NCI-H524 (cell line): Measurements from ENCODE around the gene ELMO2.

ENCODE experiments used
- DNase-seq, 2 experiments: peaks; one replicate each; lab custom pipeline; 2025; lab: John Stamatoyannopoulos, UW

Gene ELMO2

DNA sequence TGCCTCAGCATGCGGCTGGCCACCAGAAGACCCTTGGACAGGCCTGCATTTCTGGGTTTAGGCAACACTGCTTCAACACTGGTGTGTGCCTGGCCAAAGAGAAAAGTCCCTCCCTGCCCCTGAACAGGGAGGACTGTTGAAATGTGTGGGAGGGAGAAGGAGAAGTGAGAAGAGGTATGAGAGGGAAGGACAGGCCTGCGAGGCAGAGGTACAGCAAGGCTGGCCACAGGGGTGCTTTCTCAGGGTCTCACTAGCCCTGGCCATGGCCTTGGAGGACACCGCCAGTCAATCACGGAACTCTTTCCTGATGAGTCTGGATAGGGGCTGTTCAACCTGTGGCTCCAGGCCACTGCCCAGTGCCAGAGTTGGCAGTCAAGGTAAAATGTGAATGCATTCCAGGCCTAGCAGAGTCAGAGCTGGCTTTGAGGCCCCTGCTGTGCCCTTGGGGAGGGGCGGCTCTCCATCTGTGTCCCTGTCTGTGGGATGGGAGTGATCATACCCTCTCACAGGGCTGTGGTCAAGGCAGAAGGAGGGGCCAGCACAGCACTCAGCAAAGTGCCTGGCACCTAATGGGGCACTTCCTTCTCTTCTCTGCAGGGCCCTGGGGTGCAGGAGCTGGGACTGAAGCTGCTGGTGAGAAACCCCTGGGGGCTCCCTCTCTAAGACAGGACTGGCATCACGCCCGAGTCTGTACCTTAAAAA lies 54.9 kb downstream of the ELMO2 start:
- DNase-seq = no peak

DNA sequence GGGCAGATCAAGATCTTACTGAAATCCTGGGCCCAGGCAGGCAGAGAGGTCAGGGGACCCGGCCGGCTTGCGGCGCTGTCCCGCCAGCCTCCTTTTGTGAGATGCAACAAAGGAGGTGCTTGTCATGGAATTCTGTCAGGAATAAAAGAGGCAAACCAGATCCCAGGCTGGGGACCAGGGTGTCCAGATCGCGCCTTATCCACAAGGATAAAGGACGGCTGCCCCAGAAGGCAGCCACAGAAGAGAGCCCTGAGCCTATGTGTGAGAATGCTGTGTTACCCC lies 55.5 kb downstream of the ELMO2 start:
- DNase-seq = no peak

DNA sequence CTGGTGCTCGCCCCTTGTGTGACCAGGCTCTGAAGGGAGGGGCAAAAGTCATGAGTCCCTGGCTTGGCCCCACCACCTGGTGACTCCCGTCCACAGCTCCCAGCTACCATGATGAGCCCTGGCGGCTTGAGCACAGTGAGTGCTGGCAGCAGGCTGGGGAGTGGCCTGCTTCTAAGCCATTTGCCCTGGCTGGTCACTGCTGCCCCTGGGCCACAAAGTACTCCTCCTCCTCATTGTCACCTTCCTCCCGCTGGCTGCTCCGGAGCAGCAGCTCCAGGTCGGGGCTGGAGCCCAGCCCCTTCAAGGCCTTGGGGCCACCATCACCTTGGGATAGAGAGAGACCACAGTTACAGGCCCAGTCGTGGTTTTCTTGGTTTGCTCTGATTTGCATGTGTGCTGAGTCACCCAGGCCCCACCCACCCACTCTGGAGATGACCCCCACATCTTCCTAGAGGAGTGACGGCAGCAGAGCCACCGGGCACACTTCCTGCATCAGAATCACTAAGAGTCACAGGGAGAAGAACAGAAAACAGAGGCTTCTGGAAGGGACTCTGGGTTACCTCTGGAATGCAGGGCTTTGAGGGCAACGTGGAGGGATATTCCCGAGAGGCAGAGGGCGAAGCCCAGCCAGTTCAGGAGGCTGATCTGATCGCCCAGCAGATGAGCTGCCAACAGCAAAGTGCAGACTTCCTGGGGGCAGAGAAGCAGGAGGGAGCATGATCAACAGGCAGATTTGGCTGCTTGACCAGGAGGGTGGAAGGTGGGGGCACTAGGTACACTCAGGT lies 56.0 kb downstream of the ELMO2 start:
- no peak for DNase-seq

DNA sequence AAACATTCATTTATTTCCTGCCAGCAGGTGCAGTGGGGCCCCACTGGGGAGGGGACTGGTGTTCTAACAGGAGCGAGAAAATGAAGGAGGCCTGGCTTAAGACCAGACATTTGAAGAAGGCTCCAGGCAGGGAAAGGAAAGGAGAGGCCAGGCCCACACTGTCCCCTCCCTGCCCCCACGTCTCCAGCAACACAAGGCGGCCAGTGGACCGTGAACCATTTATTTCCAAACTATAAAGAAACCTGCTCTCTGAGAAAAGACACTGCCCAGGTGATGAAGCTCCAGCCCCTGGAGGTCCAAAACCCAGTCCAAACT lies 56.7 kb downstream of the ELMO2 start:
- DNase-seq = no peak

DNA sequence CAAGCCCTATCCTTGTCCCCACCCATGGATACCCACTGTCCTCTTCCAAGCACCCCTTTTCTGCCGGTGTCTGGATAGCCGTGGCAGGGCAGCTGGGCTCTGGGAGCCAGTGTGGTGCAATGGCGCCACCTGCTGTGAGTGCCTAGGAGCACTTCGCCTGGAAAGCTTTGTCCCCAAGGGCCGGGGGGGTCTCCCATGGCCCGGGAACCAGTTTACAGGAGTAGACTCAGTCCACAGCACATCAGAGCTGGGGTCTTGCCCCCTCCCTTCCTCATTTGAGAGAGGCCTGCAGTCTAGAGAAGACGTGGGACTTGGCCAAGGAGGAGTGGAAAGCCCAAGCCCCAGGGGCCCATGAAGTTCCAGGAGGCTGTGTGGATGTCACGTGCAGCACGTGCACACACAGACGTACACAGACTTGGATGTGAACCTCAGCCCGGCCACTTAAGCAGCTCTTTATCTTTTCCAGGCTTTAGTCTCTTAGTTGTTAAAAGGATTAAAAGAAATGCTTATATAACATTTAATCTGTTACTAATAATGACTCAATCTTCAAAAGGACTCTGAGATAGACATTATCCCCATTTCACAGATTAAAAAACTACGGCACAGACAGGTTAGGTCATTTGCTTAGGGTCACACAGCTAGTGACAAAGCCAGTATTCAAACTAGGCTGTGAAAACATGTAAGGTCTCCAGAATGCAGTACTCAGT lies 57.2 kb downstream of the ELMO2 start:
- peak; percentile 62 to 76 for DNase-seq

DNA sequence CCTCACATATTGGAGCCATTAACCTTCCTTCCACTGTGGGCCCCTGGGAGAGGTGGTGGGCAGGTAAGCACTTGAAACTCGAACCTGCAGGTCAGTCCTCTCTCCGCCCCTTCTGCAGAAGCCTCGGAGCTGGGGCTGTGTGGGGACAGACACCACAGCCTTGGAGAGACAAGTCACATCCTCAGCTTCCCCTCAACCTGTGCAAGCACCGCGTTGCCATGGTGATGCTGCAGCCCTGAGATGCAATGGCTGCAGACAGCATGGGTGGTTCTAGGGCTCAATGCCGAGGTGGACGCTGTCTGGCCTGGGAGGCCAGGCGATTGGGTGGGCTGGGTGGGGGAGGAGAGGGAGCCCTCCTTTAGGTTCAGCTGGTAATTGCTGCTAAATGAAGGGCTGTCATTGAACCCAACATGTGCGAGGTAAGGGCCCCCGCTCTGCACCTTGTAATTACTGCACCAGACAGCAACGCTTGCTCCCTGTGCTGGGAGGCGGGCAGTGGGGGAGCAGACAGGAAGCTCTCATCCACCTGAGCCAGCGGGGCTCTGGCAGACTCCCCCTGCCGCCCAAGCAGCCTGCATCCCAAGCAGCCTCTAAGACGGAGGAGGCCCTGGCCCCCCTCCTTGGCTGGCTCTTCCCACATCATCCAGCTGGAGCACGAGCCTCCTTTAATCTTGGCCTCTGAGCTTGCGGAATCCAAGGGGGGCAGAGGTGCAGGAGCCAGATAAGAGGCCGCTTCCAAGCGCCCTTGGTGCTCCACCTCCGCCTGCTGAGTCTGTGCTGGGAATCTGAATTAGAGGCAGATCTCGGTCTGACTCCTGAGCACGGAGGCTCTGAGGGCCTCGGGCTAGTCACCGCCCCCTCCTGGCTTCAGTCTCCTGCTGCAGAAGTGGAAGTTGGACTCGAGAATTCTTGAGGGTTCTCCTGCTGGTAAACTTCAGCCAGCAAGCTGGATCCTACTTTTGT lies 58.3 kb downstream of the ELMO2 start:
- peak; percentile 74 for DNase-seq

DNA sequence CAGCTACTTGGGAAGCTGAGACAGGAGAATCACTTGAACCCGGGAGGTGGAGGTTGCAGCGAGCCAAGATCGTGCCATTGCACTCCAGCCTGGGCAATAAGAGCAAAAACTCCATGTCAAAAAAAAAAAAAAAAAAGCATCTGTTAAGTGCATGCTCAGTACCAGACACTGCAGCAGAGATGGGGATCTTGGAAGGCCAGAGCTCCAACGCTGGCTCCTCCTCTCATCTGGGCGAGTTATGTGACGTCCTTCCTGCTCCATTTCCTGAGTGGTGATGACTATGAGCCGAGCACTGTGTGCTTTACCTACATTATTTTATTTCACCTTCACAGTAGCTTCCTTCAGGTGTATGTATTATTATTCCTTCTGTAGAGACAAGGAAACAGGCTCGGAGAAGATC lies 59.6 kb downstream of the ELMO2 start:
- DNase-seq = no peak

DNA sequence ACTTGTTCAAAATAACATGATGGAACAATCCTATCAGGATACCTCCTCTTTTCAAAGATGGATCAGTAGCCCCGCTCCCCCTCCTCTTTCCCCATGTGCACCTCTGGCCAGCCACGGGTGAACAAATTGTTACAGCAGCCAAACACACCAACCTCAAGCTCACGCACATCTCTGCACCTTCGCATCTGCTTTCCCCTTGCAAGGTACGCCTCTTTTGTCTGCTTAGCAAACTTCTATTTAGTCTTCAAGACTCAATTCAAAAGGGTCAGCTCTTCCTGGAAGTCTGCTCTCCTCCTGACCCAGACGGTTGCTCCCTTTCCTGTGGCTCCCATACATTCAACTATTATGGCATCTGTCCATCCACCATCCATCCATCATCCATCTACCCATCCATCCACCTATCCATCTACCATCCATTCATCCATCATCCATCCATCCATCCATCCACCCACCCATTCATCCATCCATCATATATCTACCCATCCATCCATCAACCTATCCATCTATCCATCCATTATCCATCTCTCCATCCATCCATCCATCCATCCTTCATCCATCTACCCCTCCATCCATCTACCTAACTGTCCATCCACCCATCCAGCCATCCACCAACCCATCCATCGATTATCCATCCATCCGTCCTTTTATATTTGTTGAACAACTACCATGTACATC lies 61.8 kb downstream of the ELMO2 start:
- DNase-seq = no peak

DNA sequence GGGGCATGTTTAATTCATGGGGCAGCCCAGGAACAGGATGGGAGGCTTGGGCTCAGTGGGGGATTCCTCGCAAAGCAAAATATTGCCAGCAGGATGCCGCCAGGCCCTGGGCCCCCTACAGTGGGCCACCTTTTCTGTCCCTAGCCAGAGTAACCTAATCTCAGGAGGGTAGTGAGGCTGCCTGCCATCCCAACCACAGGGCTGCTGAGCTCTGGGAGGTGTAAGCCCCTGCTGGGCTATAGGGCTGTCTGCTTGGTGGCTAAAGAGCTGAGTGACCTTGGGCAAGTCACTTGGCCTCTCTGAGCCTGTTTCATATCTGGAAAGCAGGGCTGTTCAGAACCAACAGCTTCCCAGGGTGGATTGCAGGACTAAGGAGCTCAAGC lies 62.4 kb downstream of the ELMO2 start:
- DNase-seq = no peak

DNA sequence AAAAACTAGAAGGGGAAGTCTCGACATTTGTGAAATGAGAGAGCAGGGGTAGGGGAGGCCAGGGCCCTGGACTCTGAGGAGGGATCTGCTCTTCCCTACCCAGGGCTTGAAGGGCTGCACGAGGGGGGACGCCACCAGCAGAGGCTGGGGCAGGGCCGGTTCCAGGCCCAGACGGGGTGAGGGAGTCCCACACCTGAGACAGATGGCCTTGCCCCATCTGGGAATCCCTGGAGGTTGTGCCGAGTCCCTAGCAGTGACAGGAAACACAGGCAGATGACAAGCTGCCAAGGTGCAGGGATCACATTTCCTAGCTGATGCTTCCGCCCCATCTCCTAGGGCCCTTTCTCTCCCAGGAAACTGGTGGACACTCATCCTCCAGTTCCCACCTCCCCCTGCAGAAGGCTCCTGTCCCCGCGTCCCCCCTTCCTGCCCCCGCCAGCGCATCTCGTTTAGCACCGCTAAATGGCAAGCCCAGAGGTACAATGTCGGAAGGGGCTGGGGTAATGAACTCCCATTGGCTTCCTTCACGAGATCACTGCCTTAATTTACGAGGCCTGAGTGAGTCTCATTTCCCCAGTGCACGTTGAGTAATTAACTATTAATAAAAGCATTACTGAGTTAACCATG lies 63.0 kb downstream of the ELMO2 start:
- peak; percentile 79 to 94 for DNase-seq

DNA sequence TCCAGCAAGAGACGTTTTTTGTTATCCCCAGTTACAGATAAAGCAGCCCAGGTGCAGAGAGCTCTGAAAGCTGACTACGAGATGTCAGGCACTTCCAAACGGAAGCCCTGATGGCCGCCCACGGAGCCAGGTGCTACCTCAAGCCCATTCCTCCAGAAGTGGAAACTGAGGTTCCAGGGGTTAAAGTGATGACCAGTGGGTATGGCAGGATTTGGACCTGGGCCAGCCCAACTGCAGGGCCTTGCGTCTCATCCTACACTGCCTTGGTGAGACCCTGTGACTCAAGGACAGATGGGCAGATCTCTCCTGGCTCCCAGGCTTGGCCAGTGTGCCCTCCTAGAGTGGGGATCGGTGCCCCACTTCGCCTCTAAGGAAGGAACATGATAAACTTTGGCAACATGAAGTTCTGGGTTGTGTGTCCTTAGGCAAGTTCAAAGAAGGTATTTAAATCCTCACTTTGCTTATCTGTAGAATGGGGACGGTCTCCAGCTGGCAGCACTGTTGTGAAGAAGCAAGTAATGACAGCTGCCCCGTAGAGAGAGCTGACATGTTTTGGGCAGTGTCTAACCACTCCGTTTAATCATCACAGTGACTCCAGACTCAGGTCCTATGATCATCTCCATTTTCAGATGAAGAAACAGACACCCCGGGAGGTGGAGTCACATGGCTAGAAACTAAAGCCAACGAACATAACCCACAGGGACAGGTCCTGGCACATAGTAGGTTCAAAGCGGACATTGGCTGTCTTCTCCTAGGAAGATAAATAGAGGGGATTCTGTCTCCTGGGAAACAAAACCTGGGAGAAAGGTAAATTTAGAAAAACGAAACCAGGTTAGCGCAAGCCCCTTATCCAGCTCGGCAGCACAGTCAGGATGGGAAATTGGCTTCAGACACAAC lies 63.7 kb downstream of the ELMO2 start:
- DNase-seq = no peak

DNA sequence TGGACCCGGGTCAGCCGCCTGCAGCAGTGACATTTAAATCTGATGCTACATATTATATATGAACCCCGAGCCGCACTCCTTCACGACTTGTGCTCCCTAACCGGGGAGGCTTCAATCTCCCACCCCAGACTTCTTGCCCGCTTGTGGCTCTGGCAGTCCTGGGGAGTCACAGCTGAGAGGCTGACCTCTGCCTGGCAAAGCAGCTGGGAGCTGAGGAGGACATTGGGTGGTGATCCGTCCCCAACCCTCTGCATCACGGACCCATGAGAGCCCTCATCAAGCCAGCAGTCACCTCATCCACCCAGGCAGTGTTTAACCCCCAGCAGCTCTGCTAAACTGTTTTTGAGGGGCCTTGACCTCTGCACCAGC lies 64.4 kb downstream of the ELMO2 start:
- DNase-seq = no peak

DNA sequence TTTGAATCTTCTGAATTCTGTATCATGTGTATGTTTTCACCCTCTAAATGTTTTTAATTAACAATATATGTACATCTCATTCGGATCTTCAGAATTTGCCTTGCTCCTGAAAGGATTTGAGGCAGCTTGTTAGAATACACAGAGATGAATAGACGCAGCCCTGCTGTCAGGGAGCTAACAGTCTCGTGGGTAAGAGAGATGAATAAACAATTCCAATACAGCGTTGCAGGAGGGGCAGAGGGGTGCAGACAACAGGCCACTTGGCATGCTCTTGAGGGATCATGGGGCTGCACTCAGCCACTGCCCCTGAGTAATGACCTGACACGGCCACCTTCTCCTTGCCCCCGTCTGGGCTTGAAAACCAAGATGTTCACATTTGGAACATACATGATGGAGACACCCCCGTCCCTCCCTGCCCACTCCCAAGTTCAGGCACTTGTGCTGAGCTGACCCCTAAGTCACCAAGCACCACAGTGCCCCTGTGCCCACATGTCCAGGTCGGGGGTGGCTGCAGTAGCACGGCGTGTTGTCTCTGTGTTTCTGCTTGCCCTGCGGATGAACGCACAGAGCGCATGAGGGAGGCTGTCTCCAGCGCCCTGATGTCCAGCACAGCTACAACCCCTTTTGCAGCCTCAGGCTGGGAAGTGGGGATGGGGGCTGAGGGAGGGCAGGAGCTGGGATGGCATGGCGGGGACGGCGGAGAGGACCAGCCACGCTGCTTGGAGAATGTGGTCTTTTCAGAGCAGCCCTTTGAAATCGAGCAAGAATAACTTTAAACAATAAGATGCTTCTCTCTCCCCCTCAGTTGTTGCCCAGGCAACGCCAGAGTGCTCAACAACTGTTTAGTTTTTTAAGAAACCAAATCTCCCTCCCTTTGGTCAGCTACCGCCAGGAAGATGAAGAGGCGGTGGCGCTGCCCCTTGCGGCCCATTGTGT lies 65.1 kb downstream of the ELMO2 start:
- DNase-seq = peak in 1 of 2 experiments; percentile 35

DNA sequence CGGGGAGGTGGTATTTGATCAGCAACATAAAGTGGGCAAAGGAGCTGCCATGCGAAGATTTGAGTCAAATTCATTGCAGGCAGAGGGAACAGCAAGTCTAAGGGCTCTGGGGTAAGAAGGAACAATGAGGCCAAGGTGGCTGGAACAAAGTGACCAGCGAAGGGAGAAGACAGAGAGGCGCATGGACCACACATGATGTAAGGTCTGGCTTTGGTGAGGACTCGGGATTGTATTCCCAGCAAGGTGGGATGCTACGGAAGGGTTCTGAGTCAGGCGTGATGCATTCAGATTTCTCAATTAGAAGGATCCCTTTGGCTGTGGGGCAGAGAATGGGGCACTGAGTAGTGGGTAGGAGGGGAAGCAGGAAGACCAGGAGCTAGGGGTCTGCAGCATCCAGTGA lies 67.4 kb downstream of the ELMO2 start:
- no peak for DNase-seq

DNA sequence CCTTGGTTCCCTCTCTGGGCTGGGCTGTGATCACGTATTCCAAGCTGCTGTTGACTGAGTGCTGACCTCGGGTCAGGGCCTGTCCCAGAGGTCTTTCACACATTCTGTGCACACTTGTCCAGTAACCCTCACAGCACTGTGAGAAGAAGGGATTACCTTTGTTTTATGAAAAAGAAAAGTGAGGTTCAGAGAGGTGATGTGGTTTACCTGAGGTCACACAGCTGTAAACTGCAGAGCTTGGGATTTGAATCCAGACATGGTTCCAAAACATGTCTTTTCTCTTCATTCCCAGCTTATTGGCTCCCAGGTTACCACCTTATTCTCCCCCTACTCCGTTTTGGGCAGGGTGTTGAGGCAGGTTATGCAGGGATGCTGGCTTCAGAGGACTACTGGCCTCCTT lies 69.7 kb downstream of the ELMO2 start:
- DNase-seq = no peak

DNA sequence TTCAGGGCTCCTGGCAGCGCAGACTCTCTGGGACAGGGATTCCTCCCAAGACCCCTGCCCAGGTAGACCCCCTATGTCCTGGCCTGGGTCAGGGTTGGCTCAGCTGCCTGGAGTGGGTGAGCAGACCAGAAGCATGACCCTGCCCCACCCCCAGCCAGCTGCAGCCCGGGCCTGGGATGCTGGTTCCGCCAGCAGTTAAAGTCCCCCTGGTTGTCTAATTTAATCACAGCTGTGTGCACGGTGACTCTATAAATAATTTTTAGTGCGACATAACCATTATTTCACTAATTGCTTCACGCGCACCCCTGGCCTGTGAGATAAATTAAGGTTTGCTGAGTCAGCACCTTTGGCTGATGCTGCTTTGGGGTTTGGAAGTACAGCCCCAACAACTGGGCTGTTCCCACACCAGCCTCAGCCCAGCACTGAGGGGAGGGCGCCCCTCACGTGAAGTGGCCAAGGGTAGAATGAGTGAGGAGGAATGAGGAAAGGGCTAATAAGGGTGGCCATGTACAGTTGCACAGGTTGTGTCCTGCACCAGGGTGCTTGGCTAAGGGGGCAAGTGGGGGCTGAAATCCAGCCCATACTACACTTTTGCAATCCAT lies 72.0 kb downstream of the ELMO2 start:
- DNase-seq = no peak

DNA sequence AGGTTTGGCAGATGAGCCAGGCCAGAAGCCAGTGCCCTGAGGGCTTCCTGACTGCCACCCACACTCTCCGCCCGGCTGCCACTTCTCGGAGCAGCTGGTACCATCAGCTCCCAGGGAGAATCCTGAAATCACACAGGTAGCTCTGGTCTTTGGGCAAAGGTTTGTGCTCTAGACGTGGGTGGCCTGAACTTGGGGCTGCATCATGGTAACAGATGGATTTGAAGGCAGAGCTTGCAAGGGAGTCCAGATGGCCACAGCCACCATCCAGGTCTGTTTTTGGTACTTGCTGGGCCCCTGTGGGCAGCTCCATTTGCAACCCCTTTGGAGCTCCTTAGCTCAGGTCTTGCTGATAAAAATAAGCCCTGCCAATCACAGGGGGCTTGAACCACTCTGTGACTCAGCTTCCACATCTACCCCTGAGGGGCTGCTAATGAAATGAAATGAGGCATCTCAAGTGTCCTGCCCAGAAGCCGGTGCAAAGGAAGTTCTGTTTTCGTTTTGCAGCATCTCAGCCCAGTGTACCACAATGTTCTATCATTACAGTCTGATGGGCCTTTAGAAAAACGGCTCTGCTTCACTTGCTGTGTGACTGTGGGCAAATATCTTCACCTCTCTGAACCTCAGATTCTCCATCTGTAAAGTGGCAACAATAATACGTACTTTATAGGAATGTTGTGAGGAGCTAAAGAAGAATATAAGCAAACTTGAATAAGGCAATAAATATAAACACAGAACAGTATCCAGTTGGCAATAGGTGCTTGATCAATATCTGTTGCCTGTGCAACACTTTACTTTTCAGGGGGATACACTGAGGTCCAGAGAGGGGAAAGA lies 73.0 kb downstream of the ELMO2 start:
- peak; percentile 79 to 92 for DNase-seq
